Keratinocyte (primary cell): ENCODE results near the gene NOB1. TPM values are rescaled to one million over a fixed set of nuclear protein-coding genes. Genes with fewer than 3 reads are reported as not detected.

ENCODE experiments used
- DNase-seq: peaks from one replicate; pipeline ENCODE4 v3.0.0-alpha.2; 2011; ENCODE audit warnings: low read depth, missing footprints, low spot score
- FAIRE-seq: peaks from 2 replicates; lab custom pipeline; 2011; peaks lifted over from hg19 to GRCh38; lab: Jason Lieb, UNC
- H2AFZ ChIP-seq: 2 replicates; pipeline ENCODE4 v1.6.0; 2012; ENCODE audit warnings: low read length, control low read depth, inconsistent platforms; ENCODE audit not compliant: control insufficient read depth
- H3K27ac ChIP-seq: 2 replicates; pipeline ENCODE4 v1.5.1; 2011; ENCODE audit warnings: low read length; ENCODE audit not compliant: control insufficient read depth, insufficient read depth
- H3K27me3 ChIP-seq: 3 replicates; pipeline ENCODE4 v1.6.0; 2011; ENCODE audit warnings: low read length; ENCODE audit not compliant: control insufficient read depth, insufficient read depth; ENCODE audit errors: extremely low read depth
- H3K36me3 ChIP-seq, 2 experiments: 2 replicates in 1 of 2; 3 replicates in 1 of 2; pipeline ENCODE4 v1.5.1; 2011; ENCODE audit warnings: low read length in 2 of 2, mild to moderate bottlenecking in 1 of 2; ENCODE audit not compliant: control insufficient read depth in 2 of 2, insufficient read depth in 2 of 2; ENCODE audit errors: extremely low read depth in 1 of 2
- H3K4me1 ChIP-seq: 3 replicates; pipeline ENCODE4 v1.5.1; 2011; ENCODE audit warnings: low read length; ENCODE audit not compliant: control insufficient read depth, insufficient read depth; ENCODE audit errors: extremely low read depth
- H3K4me2 ChIP-seq: 3 replicates; pipeline ENCODE4 v1.6.0; 2011; ENCODE audit warnings: low read depth, low read length; ENCODE audit not compliant: control insufficient read depth, insufficient read depth; ENCODE audit errors: extremely low read depth
- H3K4me3 ChIP-seq, 3 experiments: fragments of 200-600 bp in 1 of 3; sonication (generic) in 1 of 3; 2 replicates in 2 of 3; 3 replicates in 1 of 3; pipeline ENCODE4 v1.5.1; 2011 to 2016; ENCODE audit warnings: low read length in 3 of 3, mild to moderate bottlenecking in 3 of 3, control low read depth in 2 of 3, inconsistent platforms in 1 of 3, low read depth in 1 of 3, mixed read lengths in 1 of 3, mixed run types in 1 of 3, moderate library complexity in 1 of 3; ENCODE audit not compliant: control insufficient read depth in 2 of 3, insufficient read depth in 2 of 3; ENCODE audit errors: extremely low read depth in 1 of 3
- H3K79me2 ChIP-seq: 2 replicates; pipeline ENCODE4 v1.6.0; 2012; ENCODE audit warnings: low read length; ENCODE audit not compliant: control insufficient read depth, insufficient read depth
- H3K9ac ChIP-seq: 3 replicates; pipeline ENCODE4 v1.6.0; 2011; ENCODE audit warnings: low read length; ENCODE audit not compliant: control insufficient read depth, insufficient read depth; ENCODE audit errors: extremely low read depth
- H3K9me1 ChIP-seq: 3 replicates; pipeline ENCODE4 v1.6.0; 2011; ENCODE audit warnings: low read length; ENCODE audit not compliant: control insufficient read depth, insufficient read depth; ENCODE audit errors: extremely low read depth
- H3K9me3 ChIP-seq: 2 replicates; pipeline ENCODE4 v1.5.1; 2012; ENCODE audit warnings: low read depth, low read length; ENCODE audit not compliant: control insufficient read depth
- H4K20me1 ChIP-seq: 3 replicates; pipeline ENCODE4 v1.6.0; 2011; ENCODE audit warnings: low read length; ENCODE audit not compliant: control insufficient read depth, insufficient read depth; ENCODE audit errors: extremely low read depth
- CTCF ChIP-seq, 3 experiments: IDR thresholded peaks in 1 of 3; conservative IDR thresholded peaks in 1 of 3; optimal IDR thresholded peaks in 1 of 3; 2 replicates in 2 of 3; 3 replicates in 1 of 3; pipeline versions ENCODE3 to v1.5.1; 2011; ENCODE audit warnings: low read length in 3 of 3, mild to moderate bottlenecking in 3 of 3, moderate library complexity in 2 of 3, control low read depth in 1 of 3, inconsistent platforms in 1 of 3; ENCODE audit not compliant: insufficient read depth in 2 of 3; ENCODE audit errors: extremely low read depth in 1 of 3
- EZH2 ChIP-seq: IDR thresholded peaks from one replicate; pipeline ENCODE4 v1.6.1; 2012; ENCODE audit warnings: inconsistent platforms, mild to moderate bottlenecking, low read length, moderate library complexity
- dilution Hi-C: fragments of 300-500 bp; cut with MboI; formaldehyde crosslinking; loops from one replicate; pipeline ENCODE4 v1.7.0; 2020; ENCODE audit warnings: low sequenced_read_pairs; ENCODE audit not compliant: extremely low pct_ligation_motif_present
- polyA plus RNA-seq, 5 experiments: library from polyadenylated mRNA; depleted of rRNA in 3 of 5; stranded (reverse) in 3 of 5; stranded (forward) in 1 of 5; unstranded in 1 of 5; fragments of >200 nt; gene quantifications; 1 replicate in 1 of 5; 2 replicates in 3 of 5; 3 replicates in 1 of 5; pipeline versions ENCODE4 v1.2.1 to v1.2.3, GENCODE V29; 2011 to 2012; ENCODE audit warnings: missing spikeins in 2 of 5, low read depth in 1 of 5, low replicate concordance in 1 of 5

The NOB1 gene
- polyA plus RNA-seq, 1 donor (not counting 4 experiments of a cell fraction or from before 2014, with no cell fraction given): 63.0 TPM

DNA sequence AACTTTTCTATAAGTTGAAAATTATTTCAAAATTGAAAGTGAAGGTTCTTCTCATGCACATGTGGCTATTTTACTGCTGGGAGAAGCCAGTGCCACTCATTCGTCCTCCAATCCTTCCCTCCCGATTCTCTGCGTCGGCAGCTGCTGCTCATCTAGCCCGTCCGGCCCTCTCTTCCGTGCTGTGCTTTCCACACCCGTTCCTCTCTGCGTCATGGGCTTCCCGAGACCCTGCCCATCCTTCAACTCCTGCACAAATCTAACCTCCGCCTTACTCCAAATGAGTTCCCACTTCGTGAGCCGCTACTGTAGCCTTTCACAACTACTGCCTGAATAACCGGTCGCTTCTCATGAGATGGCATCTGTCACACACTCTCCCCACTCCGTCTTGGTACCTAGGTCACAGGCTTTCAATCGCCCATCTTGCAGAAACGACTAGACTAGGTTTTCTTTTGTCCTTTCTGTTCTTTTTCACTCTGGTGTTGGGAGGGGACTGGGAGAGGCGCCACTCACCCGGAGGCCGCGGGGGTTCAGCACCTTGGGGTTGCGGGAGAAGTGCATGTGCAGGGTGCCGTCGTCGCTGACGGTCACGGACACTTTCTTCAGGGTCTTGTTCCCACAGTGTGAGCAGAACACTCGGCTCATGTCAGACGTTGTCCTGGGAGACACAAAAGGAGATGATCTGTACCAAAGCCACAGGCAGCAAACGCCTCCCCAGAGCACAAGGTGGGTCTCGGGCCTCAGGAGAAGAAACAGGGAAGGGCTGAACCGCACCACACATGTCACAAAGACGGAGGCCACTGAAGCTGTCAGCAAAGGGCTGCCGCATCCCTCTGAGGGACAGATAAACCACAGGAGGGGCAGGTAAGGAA lies 10.1 kb downstream of the NOB1 start:
- no peak for TF ChIP-seq EZH2
- no peak for TF ChIP-seq CTCF (optimal IDR thresholded peaks at IDR 0.05 in 1 of 3, IDR thresholded peaks at IDR 0.05 in 1 of 3, conservative IDR thresholded peaks at IDR 0.05 in 1 of 3; ENCODE audit: extremely low read depth in 1 of 3, insufficient read depth in 2 of 3, low read length in 3 of 3)

DNA sequence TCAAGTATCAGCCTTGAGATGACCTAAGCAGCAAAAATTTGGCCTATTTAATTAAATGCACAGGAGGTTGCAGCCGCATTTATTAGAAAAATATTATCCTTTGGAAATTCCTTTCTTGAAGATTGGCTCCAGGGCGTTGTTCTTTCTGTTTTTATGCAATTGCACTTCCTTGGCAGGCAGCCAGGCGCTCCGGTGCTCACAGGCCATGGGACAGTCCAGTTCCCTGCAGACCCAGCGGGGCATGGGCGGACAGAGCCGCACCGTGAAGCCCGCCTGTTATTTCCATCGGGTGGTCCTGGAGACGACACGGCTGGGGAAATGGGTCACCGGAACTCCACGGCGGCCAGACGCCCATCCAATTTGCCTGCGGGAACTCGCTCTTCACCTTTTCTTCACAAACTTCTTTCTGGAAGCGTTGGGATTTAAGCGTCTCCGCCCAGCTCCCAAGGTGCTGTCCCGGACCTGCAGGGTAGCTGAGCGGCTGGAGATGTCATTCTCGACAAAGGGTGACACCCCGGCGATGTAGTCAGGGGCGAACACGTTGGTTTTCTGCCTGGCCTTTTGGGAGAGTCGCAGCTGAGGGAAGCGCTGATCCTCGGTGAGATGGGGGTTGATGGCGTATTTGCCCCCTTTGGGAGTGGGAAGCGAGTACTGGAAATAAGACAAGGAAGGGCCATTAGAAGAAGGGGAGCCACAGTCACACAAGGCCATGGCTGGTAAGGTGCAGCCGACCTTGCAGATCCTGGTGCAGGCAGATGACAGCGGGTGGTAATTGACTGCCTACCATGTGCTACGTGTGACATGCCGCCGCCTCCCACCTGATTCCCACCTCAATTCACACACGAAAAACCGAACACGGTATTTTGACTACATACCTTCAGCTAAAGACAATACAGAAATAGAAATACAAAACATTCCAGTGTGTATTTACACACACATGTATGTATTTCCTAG lies 12.5 kb downstream of the NOB1 start:
- Histone ChIP-seq H3K9ac (no peak overlapping the region), H3K36me3 (peaks cover 37 to 51% of the 10 kb centered on the region in 2 experiments), H2AFZ (no peak overlapping the region), H3K27me3 (no peaks in the 10 kb centered on the region), H3K4me1 (peaks cover 13% of the 10 kb centered on the region), H3K79me2 (peaks cover 20% of the 10 kb centered on the region), H3K4me3 (no peak overlapping the region), H3K9me1 (no peaks in the 10 kb centered on the region), H4K20me1 (no peaks in the 10 kb centered on the region), H3K4me2 (no peak overlapping the region), H3K27ac (no peak overlapping the region), H3K9me3 (no peaks in the 10 kb centered on the region)
- no peak for DNase-seq
- no peak for TF ChIP-seq EZH2
- no peak for TF ChIP-seq CTCF (optimal IDR thresholded peaks at IDR 0.05 in 1 of 3, IDR thresholded peaks at IDR 0.05 in 1 of 3, conservative IDR thresholded peaks at IDR 0.05 in 1 of 3; ENCODE audit: extremely low read depth in 1 of 3, insufficient read depth in 2 of 3, low read length in 3 of 3)
- dilution Hi-C loops: no loop called here
- no peak for FAIRE-seq

More for the DNA sequence above, 10.1 kb downstream of the NOB1 start:
- no peak for FAIRE-seq
- Histone ChIP-seq H3K36me3 (peaks cover 53 to 70% of the 10 kb centered on the region in 2 experiments), H3K4me3 (no peak overlapping the region), H4K20me1 (peaks cover 4% of the 10 kb centered on the region), H3K79me2 (peaks cover 32% of the 10 kb centered on the region), H2AFZ (no peak overlapping the region), H3K4me1 (peaks cover 13% of the 10 kb centered on the region), H3K9me1 (no peaks in the 10 kb centered on the region), H3K27ac (no peak overlapping the region), H3K27me3 (no peaks in the 10 kb centered on the region), H3K9ac (no peak overlapping the region), H3K4me2 (no peak overlapping the region), H3K9me3 (no peaks in the 10 kb centered on the region)
- no peak for DNase-seq
- dilution Hi-C loops: no loop called here
